ENCODE data around the gene GPR139. TPM values are rescaled to one million over a fixed set of nuclear protein-coding genes. Genes with fewer than 3 reads are reported as not detected.

Gene GPR139
- total RNA-seq, 2 donors from 2014 or later, result not detected

DNA sequence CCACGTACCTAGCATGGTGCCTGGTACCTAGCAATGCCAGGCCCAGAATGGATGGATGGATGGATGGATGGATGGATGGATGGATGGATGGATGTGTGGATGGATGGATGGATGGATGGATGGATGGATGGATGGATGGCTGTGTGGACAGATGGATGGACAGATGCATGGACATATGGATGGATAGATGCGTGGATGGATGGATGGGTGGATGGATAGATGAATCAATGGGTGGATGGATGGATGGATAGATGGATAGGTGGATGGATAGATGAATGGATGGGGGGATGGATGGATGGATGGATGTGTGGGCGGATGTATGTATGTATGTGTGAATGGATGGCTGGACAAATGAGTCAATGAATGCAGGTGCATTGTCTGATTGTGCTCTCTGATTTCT lies 12.6 kb downstream of the GPR139 start:
- TF ChIP-seq, protein P1, sequence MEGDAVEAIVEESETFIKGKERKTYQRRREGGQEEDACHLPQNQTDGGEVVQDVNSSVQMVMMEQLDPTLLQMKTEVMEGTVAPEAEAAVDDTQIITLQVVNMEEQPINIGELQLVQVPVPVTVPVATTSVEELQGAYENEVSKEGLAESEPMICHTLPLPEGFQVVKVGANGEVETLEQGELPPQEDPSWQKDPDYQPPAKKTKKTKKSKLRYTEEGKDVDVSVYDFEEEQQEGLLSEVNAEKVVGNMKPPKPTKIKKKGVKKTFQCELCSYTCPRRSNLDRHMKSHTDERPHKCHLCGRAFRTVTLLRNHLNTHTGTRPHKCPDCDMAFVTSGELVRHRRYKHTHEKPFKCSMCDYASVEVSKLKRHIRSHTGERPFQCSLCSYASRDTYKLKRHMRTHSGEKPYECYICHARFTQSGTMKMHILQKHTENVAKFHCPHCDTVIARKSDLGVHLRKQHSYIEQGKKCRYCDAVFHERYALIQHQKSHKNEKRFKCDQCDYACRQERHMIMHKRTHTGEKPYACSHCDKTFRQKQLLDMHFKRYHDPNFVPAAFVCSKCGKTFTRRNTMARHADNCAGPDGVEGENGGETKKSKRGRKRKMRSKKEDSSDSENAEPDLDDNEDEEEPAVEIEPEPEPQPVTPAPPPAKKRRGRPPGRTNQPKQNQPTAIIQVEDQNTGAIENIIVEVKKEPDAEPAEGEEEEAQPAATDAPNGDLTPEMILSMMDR (IDR thresholded peaks at IDR 0.05), result no peak
- ATAC-seq (ENCODE audit: insufficient number of reproducible peaks, low FRiP score, low read depth) (no peak), DNase-seq (ENCODE audit: low spot score) (no peak)
- H3K27ac ChIP-seq, result no peak overlapping the region
- no peaks in the 10 kb centered on the region for H3K27me3 ChIP-seq (replicated peaks; ENCODE audit: insufficient read depth)
- H3K36me3 ChIP-seq, result no peaks in the 10 kb centered on the region
- no peaks in the 10 kb centered on the region for H3K4me1 ChIP-seq (ENCODE audit: control insufficient read depth in 1 of 2, low read depth in 2 of 2)
- H3K4me3 ChIP-seq, result no peak overlapping the region
- H3K9me3 ChIP-seq, result no peaks in the 10 kb centered on the region

DNA sequence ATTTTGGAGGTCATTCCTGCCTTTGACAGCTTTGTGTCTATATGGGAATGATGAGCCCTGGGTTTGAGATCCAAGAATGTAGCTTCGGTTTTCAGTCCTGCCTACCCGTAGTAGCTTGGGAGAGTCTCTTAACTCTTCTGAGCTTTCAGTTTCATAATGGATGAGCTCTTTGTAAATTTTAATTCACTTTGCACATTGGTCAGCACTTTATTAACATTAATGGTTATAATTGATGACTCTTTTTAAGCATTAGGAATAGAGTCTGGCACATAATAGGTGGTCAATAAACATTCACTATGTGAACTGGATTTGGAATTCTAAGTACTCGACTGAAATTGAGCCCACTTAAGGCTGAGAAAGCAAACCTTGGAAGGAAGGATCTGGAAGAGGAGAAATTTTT lies 17.3 kb downstream of the GPR139 start:
- TF ChIP-seq, protein P1 (IDR thresholded peaks at IDR 0.05), result no peak
- Histone ChIP-seq H3K27ac (no peak overlapping the region), H3K36me3 (no peaks in the 10 kb centered on the region), H3K4me3 (no peak overlapping the region), H3K4me1 (ENCODE audit: control insufficient read depth in 1 of 2, low read depth in 2 of 2) (no peaks in the 10 kb centered on the region), H3K9me3 (no peaks in the 10 kb centered on the region), H3K27me3 (replicated peaks; ENCODE audit: insufficient read depth) (no peaks in the 10 kb centered on the region)
- DNase-seq (ENCODE audit: low spot score) (no peak), ATAC-seq (ENCODE audit: insufficient number of reproducible peaks, low FRiP score, low read depth) (no peak)

DNA sequence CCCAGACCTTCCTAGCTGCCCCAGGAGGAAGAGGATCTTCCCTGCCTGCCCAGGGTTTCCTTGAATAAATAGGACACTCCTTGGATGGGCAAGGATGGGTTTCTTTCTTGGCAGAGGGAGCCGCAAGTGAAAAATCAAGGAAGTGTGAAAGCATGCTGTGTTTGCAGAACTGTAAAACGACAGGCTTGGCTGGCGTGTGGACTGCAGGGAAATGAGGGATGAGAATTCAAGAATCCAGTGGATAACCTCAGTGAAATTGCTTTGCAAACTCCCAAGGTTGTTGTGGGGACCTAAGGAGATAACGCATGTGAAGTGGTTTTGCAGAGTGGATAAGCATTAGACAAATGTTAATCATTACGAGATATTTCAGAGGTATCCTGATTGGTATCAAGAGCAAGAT lies 20.4 kb downstream of the GPR139 start:
- H3K27me3 ChIP-seq (replicated peaks; ENCODE audit: insufficient read depth), result no peaks in the 10 kb centered on the region
- no peaks in the 10 kb centered on the region for H3K4me1 ChIP-seq (ENCODE audit: control insufficient read depth in 1 of 2, low read depth in 2 of 2)
- H3K9me3 ChIP-seq, result no peaks in the 10 kb centered on the region
- TF ChIP-seq, protein P1 (IDR thresholded peaks at IDR 0.05), result no peak
- no peak overlapping the region for H3K27ac ChIP-seq
- ATAC-seq (ENCODE audit: insufficient number of reproducible peaks, low FRiP score, low read depth) (no peak), DNase-seq (ENCODE audit: low spot score) (no peak)
- no peak overlapping the region for H3K4me3 ChIP-seq
- no peaks in the 10 kb centered on the region for H3K36me3 ChIP-seq

DNA sequence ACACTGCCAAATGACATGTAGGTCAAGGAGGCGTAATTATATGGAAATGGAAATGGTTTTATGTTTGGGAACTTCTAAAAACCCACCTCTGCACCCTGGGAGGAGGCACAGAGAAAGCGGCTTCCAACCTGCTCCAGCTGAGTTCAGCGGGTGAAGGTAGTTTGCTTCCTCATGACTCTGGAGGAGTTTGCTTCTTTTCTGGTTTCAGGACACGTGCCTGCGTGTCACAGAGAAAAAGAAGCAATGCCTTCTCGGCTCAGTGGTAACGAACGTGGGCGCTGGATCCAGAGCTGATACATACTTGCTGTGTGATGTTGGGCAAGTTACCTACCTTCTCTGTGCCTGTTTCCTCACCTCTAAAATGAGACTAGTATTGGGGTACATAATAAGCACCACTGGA lies 22.1 kb downstream of the GPR139 start:
- Histone ChIP-seq H3K4me3 (no peak overlapping the region), H3K9me3 (no peaks in the 10 kb centered on the region), H3K27me3 (replicated peaks; ENCODE audit: insufficient read depth) (no peaks in the 10 kb centered on the region), H3K36me3 (no peaks in the 10 kb centered on the region), H3K4me1 (ENCODE audit: control insufficient read depth in 1 of 2, low read depth in 2 of 2) (no peaks in the 10 kb centered on the region), H3K27ac (no peak overlapping the region)
- no peak for DNase-seq (ENCODE audit: low spot score)
- TF ChIP-seq, protein P1 (IDR thresholded peaks at IDR 0.05), result no peak
- no peak for ATAC-seq (ENCODE audit: insufficient number of reproducible peaks, low FRiP score, low read depth)

DNA sequence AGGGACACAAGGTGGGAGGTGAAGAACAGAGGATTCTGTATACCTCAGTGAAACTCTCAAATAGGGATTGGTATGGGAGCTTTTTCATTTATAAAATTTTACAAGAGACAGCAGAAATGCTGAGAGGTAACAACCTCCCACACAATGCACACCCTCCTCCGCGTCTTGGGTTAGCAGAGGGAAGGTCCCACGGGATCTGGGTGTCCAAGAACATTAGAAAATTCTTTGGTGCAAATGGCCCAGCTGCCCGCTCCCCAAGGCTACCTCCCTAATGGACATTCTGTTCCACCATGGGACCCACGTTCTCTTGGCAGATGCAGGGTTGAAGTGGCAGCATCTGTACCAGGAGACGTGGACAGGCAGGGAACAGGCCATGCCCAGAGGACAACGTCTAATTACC lies 22.5 kb downstream of the GPR139 start:
- no peaks in the 10 kb centered on the region for H3K36me3 ChIP-seq
- H3K27ac ChIP-seq, result no peak overlapping the region
- DNase-seq (ENCODE audit: low spot score) (no peak), ATAC-seq (ENCODE audit: insufficient number of reproducible peaks, low FRiP score, low read depth) (no peak)
- H3K4me3 ChIP-seq, result no peak overlapping the region
- no peaks in the 10 kb centered on the region for H3K9me3 ChIP-seq
- no peaks in the 10 kb centered on the region for H3K27me3 ChIP-seq (replicated peaks; ENCODE audit: insufficient read depth)
- TF ChIP-seq, protein P1 (IDR thresholded peaks at IDR 0.05), result no peak
- H3K4me1 ChIP-seq (ENCODE audit: control insufficient read depth in 1 of 2, low read depth in 2 of 2), result no peaks in the 10 kb centered on the region

Data from thoracic aorta (tissue), 2 donors.